ENCODE measurements around the gene YEATS2. TPM values are rescaled to one million over a fixed set of nuclear protein-coding genes. Genes with fewer than 3 reads are reported as not detected.

Gene YEATS2
- total RNA-seq, 1 experiment from 2014 or later = 31.0 TPM

DNA sequence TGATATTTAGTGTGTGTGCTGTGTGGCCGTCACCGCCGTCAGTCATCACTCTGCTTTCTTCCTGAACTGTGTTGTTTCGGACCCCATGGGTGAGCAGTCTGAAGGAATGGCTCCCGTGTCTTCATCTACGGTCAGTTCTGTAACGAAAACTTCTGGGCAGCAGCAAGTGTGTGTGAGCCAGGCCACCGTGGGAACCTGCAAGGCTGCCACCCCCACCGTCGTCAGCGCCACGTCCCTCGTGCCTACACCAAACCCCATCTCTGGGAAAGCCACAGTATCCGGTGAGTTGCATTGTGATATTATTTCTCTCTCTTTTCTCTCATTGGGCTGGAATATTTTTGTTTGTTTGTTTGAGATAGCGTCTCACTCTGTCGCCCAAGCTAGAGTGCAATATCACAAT is 93.1 kb downstream of the YEATS2 start:
- no peaks in the 10 kb centered on the region for H3K9me2 ChIP-seq (replicated peaks; ENCODE audit: low read length)
- CTCF ChIA-PET = no interaction called here
- no peak overlapping the region for H3K27ac ChIP-seq (ENCODE audit: low read length)
- TF ChIP-seq EZH2 (IDR thresholded peaks at IDR 0.05; ENCODE audit: low read length, unreplicated experiment) (no peak), EZH2phosphoT487 (IDR thresholded peaks at IDR 0.05; ENCODE audit: borderline replicate concordance, low read length) (no peak)
- TF ChIP-seq, protein P1, sequence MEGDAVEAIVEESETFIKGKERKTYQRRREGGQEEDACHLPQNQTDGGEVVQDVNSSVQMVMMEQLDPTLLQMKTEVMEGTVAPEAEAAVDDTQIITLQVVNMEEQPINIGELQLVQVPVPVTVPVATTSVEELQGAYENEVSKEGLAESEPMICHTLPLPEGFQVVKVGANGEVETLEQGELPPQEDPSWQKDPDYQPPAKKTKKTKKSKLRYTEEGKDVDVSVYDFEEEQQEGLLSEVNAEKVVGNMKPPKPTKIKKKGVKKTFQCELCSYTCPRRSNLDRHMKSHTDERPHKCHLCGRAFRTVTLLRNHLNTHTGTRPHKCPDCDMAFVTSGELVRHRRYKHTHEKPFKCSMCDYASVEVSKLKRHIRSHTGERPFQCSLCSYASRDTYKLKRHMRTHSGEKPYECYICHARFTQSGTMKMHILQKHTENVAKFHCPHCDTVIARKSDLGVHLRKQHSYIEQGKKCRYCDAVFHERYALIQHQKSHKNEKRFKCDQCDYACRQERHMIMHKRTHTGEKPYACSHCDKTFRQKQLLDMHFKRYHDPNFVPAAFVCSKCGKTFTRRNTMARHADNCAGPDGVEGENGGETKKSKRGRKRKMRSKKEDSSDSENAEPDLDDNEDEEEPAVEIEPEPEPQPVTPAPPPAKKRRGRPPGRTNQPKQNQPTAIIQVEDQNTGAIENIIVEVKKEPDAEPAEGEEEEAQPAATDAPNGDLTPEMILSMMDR (conservative IDR thresholded peaks at IDR 0.05; ENCODE audit: low read depth, low read length) = no peak
- no peak for ATAC-seq
- H3F3A ChIP-seq (ENCODE audit: low read length, unreplicated experiment) = no peaks in the 10 kb centered on the region
- POLR2A ChIA-PET (ENCODE audit: unreplicated experiment) = no interaction called here
- H3K4me2 ChIP-seq (ENCODE audit: low read length) = no peak overlapping the region
- H3K4me3 ChIP-seq (ENCODE audit: low read length) = no peak overlapping the region
- no peak overlapping the region for H2AFZ ChIP-seq (ENCODE audit: low read length)
- no peaks in the 10 kb centered on the region for H3K27me3 ChIP-seq (ENCODE audit: low read length)
- peaks cover 35% of the 10 kb centered on the region for H3K36me3 ChIP-seq (ENCODE audit: low read depth, low read length)
- H3K9ac ChIP-seq (ENCODE audit: low read length) = no peak overlapping the region
- no peaks in the 10 kb centered on the region for H4K20me1 ChIP-seq (ENCODE audit: low read length)
- H3K4me1 ChIP-seq (ENCODE audit: insufficient read depth, low read length) = no peaks in the 10 kb centered on the region
- no TSS peak for BruUV-seq (replicated peaks)
- intact Hi-C loops (cut with micrococcal nuclease) = no loop called here
- H3K9me3 ChIP-seq (ENCODE audit: low read length) = no peaks in the 10 kb centered on the region
- H3K79me2 ChIP-seq (ENCODE audit: low read length) = no peaks in the 10 kb centered on the region
- no peak for DNase-seq

DNA sequence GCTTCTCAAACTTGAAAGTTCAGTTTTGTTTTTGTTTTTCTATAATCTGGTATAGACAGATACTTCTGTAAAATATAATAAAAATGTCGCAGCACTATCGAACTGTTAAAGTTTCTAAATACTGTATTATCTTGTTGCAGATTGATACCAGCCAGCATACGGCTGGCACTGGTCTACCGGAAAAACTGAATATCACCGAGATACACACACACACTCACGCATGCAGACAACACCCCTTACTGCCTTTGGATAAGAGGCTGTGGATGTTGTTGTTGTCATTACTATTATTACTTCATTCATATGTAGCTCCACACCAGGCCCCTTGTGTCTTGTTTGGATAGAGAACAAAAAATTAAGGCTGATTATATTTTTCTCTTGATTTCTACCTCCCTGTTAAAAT is 95.4 kb downstream of the YEATS2 start:
- no peak overlapping the region for H3K9ac ChIP-seq (ENCODE audit: low read length)
- ChIA-PET POLR2A (ENCODE audit: unreplicated experiment) (no interaction called here), CTCF (no interaction called here)
- H3K4me1 ChIP-seq (ENCODE audit: insufficient read depth, low read length) = no peaks in the 10 kb centered on the region
- H2AFZ ChIP-seq (ENCODE audit: low read length) = no peak overlapping the region
- H3K79me2 ChIP-seq (ENCODE audit: low read length) = no peaks in the 10 kb centered on the region
- DNase-seq = no peak
- intact Hi-C loops (cut with micrococcal nuclease) = no loop called here
- BruUV-seq (replicated peaks) = no TSS peak
- no peaks in the 10 kb centered on the region for H3F3A ChIP-seq (ENCODE audit: low read length, unreplicated experiment)
- H4K20me1 ChIP-seq (ENCODE audit: low read length) = no peaks in the 10 kb centered on the region
- H3K4me3 ChIP-seq (ENCODE audit: low read length) = no peak overlapping the region
- no peak overlapping the region for H3K27ac ChIP-seq (ENCODE audit: low read length)
- peaks cover 24% of the 10 kb centered on the region for H3K36me3 ChIP-seq (ENCODE audit: low read depth, low read length)
- no peaks in the 10 kb centered on the region for H3K27me3 ChIP-seq (ENCODE audit: low read length)
- TF ChIP-seq EZH2phosphoT487 (IDR thresholded peaks at IDR 0.05; ENCODE audit: borderline replicate concordance, low read length) (no peak), EZH2 (IDR thresholded peaks at IDR 0.05; ENCODE audit: low read length, unreplicated experiment) (no peak)
- TF ChIP-seq, protein P1 (conservative IDR thresholded peaks at IDR 0.05; ENCODE audit: low read depth, low read length) = no peak
- no peaks in the 10 kb centered on the region for H3K9me3 ChIP-seq (ENCODE audit: low read length)
- ATAC-seq = no peak
- H3K4me2 ChIP-seq (ENCODE audit: low read length) = no peak overlapping the region
- H3K9me2 ChIP-seq (replicated peaks; ENCODE audit: low read length) = no peaks in the 10 kb centered on the region

DNA sequence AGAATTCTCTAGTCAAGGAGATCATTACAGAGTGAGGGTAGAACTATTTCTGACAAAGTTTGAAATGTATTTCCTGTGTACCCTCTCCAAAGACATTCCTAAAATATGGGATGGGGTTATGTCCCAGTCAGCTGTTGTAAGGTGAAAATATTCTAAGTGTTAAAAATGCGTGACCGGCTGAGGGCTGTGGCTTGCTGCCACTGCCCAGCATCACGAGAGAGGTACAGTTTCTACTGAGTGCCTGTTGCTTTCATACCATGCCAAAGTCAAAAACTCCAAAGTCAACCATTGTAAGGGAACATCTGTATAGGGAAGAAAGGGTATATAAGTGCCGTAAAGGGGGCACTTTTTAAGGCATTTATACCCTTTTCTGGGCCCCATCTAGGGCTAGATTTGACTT is 96.9 kb downstream of the YEATS2 start:
- Histone ChIP-seq H3F3A (ENCODE audit: low read length, unreplicated experiment) (no peaks in the 10 kb centered on the region), H3K9me2 (replicated peaks; ENCODE audit: low read length) (no peaks in the 10 kb centered on the region), H3K4me3 (ENCODE audit: low read length) (no peak overlapping the region), H3K27me3 (ENCODE audit: low read length) (no peaks in the 10 kb centered on the region), H3K4me2 (ENCODE audit: low read length) (no peak overlapping the region), H2AFZ (ENCODE audit: low read length) (no peak overlapping the region), H3K4me1 (ENCODE audit: insufficient read depth, low read length) (no peaks in the 10 kb centered on the region), H3K9me3 (ENCODE audit: low read length) (no peaks in the 10 kb centered on the region), H3K79me2 (ENCODE audit: low read length) (no peaks in the 10 kb centered on the region), H3K36me3 (ENCODE audit: low read depth, low read length) (peaks cover 23% of the 10 kb centered on the region; the same call in 1 of the 2 replicates), H3K27ac (ENCODE audit: low read length) (no peak overlapping the region), H4K20me1 (ENCODE audit: low read length) (no peaks in the 10 kb centered on the region), H3K9ac (ENCODE audit: low read length) (no peak overlapping the region)
- ATAC-seq (no peak), DNase-seq (no peak)
- CTCF ChIA-PET = no interaction called here
- intact Hi-C loops (cut with micrococcal nuclease) = no loop called here
- POLR2A ChIA-PET (ENCODE audit: unreplicated experiment) = no interaction called here
- TF ChIP-seq EZH2 (IDR thresholded peaks at IDR 0.05; ENCODE audit: low read length, unreplicated experiment) (no peak), EZH2phosphoT487 (IDR thresholded peaks at IDR 0.05; ENCODE audit: borderline replicate concordance, low read length) (no peak)
- TF ChIP-seq, protein P1 (conservative IDR thresholded peaks at IDR 0.05; ENCODE audit: low read depth, low read length) = no peak
- BruUV-seq (replicated peaks) = no TSS peak

All from PC-3 (cell line).